ENCODE results near the gene DHFR.

GRCh38 chr5:80667384-80667783, 12.6 kb upstream of the DHFR start:
- TF ChIP-seq EZH2phosphoT487 (IDR thresholded peaks at IDR 0.05; ENCODE audit: insufficient read depth, low read depth) (no peak), EZH2 (IDR thresholded peaks at IDR 0.05; ENCODE audit: insufficient read depth, poor library complexity, severe bottlenecking) (no peak)

All from GM23248 (cell line).